ENCODE data around the gene RAB37. TPM values are rescaled to one million over a fixed set of nuclear protein-coding genes. Genes with fewer than 3 reads are reported as not detected.
A peak's percentile ranks its signal among the peaks of the same experiment; 100 is the strongest.

Gene RAB37
- total RNA-seq, 3 donors from 2014 or later = 0.29 to 0.98 (median 0.33) TPM

- ATAC-seq (no peak), DNase-seq (no peak)
- peaks cover 63% of the 10 kb centered on the region for H3K4me1 Mint-ChIP-seq (ENCODE audit: low read depth)
- no peak overlapping the region for H3K4me3 Mint-ChIP-seq
- H3K27me3 Mint-ChIP-seq (ENCODE audit: low read depth) = no peaks in the 10 kb centered on the region
- no peaks in the 10 kb centered on the region for H3K36me3 Mint-ChIP-seq (ENCODE audit: insufficient read depth)
- no peaks in the 10 kb centered on the region for H3K9me3 Mint-ChIP-seq
Measured at GRCh38 chr17:74745548-74746177, 8.6 kb downstream of the RAB37 start.

DNA sequence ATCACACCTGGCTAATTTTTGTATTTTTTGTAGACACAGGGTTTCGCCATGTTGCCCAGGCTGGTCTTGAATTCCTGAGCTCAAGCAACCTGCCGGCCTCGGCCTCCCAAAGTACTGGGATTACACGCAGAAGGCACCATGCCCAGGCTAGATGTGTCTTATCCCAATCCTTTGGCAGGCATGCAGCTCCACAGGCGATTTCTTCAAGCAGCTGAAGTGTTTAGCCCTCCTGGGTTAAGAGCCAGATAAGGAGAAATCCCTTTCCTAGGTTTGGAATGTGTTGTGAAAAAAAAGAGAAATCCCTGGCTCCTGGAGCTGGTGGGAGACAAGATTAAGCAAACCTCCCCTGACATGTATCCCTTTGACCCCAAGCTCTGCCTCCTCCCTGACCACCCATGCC, 9.3 kb downstream of the RAB37 start:
- Mint-ChIP-seq H3K27me3 (ENCODE audit: low read depth) (no peaks in the 10 kb centered on the region), H3K36me3 (ENCODE audit: insufficient read depth) (no peaks in the 10 kb centered on the region)

GRCh38 chr17:74746922-74747321, 9.9 kb downstream of the RAB37 start:
- no peaks in the 10 kb centered on the region for H3K27me3 Mint-ChIP-seq (ENCODE audit: low read depth)
- H3K4me1 Mint-ChIP-seq (ENCODE audit: low read depth) = peaks cover 63% of the 10 kb centered on the region
- H3K4me3 Mint-ChIP-seq = peak overlapping the region; percentile 79
- H3K36me3 Mint-ChIP-seq (ENCODE audit: insufficient read depth) = no peaks in the 10 kb centered on the region
- DNase-seq (no peak), ATAC-seq (no peak)
- H3K9me3 Mint-ChIP-seq = no peaks in the 10 kb centered on the region

More for the DNA sequence above, 9.3 kb downstream of the RAB37 start:
- ATAC-seq (no peak), DNase-seq (no peak)
- H3K9me3 Mint-ChIP-seq = no peaks in the 10 kb centered on the region
- no peak overlapping the region for H3K4me3 Mint-ChIP-seq
- H3K4me1 Mint-ChIP-seq (ENCODE audit: low read depth) = peaks cover 63% of the 10 kb centered on the region

GRCh38 chr17:74748279-74748528, 11.1 kb downstream of the RAB37 start:
- Mint-ChIP-seq H3K27me3 (ENCODE audit: low read depth) (no peaks in the 10 kb centered on the region), H3K4me3 (peak overlapping the region; percentile 79), H3K9me3 (no peaks in the 10 kb centered on the region), H3K36me3 (ENCODE audit: insufficient read depth) (peaks cover 6% of the 10 kb centered on the region), H3K4me1 (ENCODE audit: low read depth) (peaks cover 62% of the 10 kb centered on the region)
- DNase-seq (no peak), ATAC-seq (no peak)

GRCh38 chr17:74748529-74749278, 11.6 kb downstream of the RAB37 start, which contains the start of gene NHERF1:
TSS of gene NHERF1 (plus strand) at chr17:74748628. CDS start at chr17:74748847, 219 bp downstream.
- Mint-ChIP-seq H3K36me3 (ENCODE audit: insufficient read depth) (peaks cover 7% of the 10 kb centered on the region), H3K4me1 (ENCODE audit: low read depth) (peaks cover 62% of the 10 kb centered on the region), H3K27me3 (ENCODE audit: low read depth) (no peaks in the 10 kb centered on the region), H3K9me3 (no peaks in the 10 kb centered on the region), H3K4me3 (peak within 1 kb of the TSS; percentile 97)
- DNase-seq (peak; percentile 92), ATAC-seq (peak; percentile 87 to 92)

DNA sequence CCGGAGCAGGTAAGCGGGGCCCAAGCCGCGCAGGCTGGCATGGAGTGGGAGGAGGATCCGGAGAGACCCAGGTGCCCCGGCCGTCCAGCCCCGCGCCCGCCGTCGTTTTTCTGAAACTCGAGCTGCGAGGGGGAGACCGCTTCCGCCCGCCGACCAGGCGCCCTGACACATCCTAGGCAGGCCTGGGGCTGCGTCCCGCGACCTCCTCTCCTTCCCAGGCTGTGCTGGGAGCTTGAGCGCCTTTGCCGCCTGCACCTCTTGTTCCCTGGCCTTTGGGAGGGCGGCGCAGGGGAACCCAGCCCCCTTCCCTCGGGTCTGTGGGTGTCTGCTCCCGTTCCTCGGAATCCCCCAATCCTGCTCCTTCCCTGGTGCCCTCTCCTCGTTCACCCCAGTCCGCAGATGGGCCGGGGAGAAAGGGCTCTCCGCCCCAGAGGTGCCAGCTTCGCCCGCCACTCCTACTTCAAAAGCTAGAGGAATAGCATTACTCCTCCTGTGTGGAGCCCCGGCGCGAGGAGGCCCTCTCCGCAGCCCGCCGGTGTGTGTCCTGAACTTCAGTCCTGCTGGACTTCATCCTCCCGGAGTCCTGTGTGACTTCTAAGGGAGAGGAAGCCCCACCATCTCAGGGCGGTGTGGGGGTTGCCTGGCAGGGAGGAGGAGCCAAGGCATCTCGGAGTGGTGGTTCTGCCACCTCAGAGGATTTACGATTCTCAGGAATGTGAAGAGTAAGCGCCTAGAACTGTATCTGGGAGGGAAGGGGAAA, 12.4 kb downstream of the RAB37 start:
- Mint-ChIP-seq H3K27me3 (ENCODE audit: low read depth) (no peaks in the 10 kb centered on the region), H3K36me3 (ENCODE audit: insufficient read depth) (peaks cover 7% of the 10 kb centered on the region), H3K9me3 (no peaks in the 10 kb centered on the region), H3K4me3 (peak overlapping the region; percentile 97), H3K4me1 (ENCODE audit: low read depth) (peaks cover 60% of the 10 kb centered on the region)
- peak; percentile 5 for ATAC-seq
- no peak for DNase-seq

DNA sequence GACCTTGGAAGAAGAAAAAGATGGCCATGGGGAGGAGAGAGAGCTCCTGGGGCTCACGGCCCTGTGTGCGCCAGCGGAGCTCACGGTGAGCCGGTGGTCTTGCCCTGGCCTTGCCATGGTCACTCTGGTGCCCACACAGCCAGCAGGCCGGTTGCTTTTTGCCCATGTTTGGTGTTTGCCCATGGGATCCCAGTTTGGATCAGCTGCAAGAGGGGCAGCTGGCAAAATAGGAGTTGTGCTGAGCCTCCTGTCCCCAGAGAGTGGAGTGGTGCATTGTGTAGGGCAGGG, 12.9 kb downstream of the RAB37 start:
- H3K4me3 Mint-ChIP-seq = peak overlapping the region; percentile 97
- no peak for ATAC-seq
- peaks cover 60% of the 10 kb centered on the region for H3K4me1 Mint-ChIP-seq (ENCODE audit: low read depth)
- peaks cover 7% of the 10 kb centered on the region for H3K36me3 Mint-ChIP-seq (ENCODE audit: insufficient read depth)
- no peak for DNase-seq
- no peaks in the 10 kb centered on the region for H3K27me3 Mint-ChIP-seq (ENCODE audit: low read depth)
- no peaks in the 10 kb centered on the region for H3K9me3 Mint-ChIP-seq

GRCh38 chr17:74750327-74751069, 13.4 kb downstream of the RAB37 start:
- no peaks in the 10 kb centered on the region for H3K9me3 Mint-ChIP-seq
- peak overlapping the region; percentile 97 for H3K4me3 Mint-ChIP-seq
- H3K27me3 Mint-ChIP-seq (ENCODE audit: low read depth) = no peaks in the 10 kb centered on the region
- ATAC-seq (no peak), DNase-seq (no peak)
- peaks cover 66% of the 10 kb centered on the region for H3K4me1 Mint-ChIP-seq (ENCODE audit: low read depth)
- peaks cover 7% of the 10 kb centered on the region for H3K36me3 Mint-ChIP-seq (ENCODE audit: insufficient read depth)

DNA sequence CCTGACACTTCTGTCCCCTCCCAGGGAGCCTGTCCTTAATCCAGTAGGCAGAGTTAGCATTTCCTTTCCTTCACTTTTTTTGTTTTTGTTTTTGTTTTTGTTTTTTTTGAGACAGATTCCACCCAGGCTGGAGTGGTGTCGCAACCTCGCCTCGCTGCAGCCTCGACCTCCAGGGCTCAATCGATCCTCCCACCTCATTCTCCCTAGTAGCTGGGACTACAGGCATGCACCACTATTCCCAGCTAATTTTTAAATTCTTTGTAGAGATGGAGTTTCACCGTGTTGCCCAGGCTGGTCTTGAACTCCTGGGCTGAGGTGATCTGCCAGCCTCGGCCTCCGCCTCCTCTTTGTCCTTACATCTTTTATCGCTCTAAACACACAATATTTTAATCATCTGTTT, 15.4 kb downstream of the RAB37 start:
- DNase-seq (no peak), ATAC-seq (no peak)
- Mint-ChIP-seq H3K9me3 (no peaks in the 10 kb centered on the region), H3K4me1 (ENCODE audit: low read depth) (peaks cover 71% of the 10 kb centered on the region), H3K4me3 (peak overlapping the region; percentile 97), H3K27me3 (ENCODE audit: low read depth) (no peaks in the 10 kb centered on the region), H3K36me3 (ENCODE audit: insufficient read depth) (peaks cover 7% of the 10 kb centered on the region)

GRCh38 chr17:74752822-74753401, 15.9 kb downstream of the RAB37 start:
- Mint-ChIP-seq H3K27me3 (ENCODE audit: low read depth) (no peaks in the 10 kb centered on the region), H3K36me3 (ENCODE audit: insufficient read depth) (peaks cover 7% of the 10 kb centered on the region), H3K9me3 (no peaks in the 10 kb centered on the region), H3K4me1 (ENCODE audit: low read depth) (peaks cover 72% of the 10 kb centered on the region), H3K4me3 (peak overlapping the region; percentile 97)
- no peak for ATAC-seq
- no peak for DNase-seq

- Mint-ChIP-seq H3K4me3 (no peak overlapping the region), H3K4me1 (ENCODE audit: low read depth) (peaks cover 88% of the 10 kb centered on the region)
Measured at GRCh38 chr17:74754832-74755231, 17.8 kb downstream of the RAB37 start.

GRCh38 chr17:74755533-74755932, 18.5 kb downstream of the RAB37 start:
- no peak overlapping the region for H3K4me3 Mint-ChIP-seq

More at GRCh38 chr17:74754832-74755231, 17.8 kb downstream of the RAB37 start:
- DNase-seq = no peak
- Mint-ChIP-seq H3K9me3 (no peaks in the 10 kb centered on the region), H3K27me3 (ENCODE audit: low read depth) (no peaks in the 10 kb centered on the region), H3K36me3 (ENCODE audit: insufficient read depth) (peaks cover 7% of the 10 kb centered on the region)
- ATAC-seq = no peak

GRCh38 chr17:74756891-74757290, 19.8 kb downstream of the RAB37 start:
- Mint-ChIP-seq H3K9me3 (no peaks in the 10 kb centered on the region), H3K27me3 (ENCODE audit: low read depth) (no peaks in the 10 kb centered on the region), H3K4me1 (ENCODE audit: low read depth) (peaks cover 92% of the 10 kb centered on the region), H3K36me3 (ENCODE audit: insufficient read depth) (peaks cover 7% of the 10 kb centered on the region), H3K4me3 (no peak overlapping the region)
- no peak for ATAC-seq
- no peak for DNase-seq

More at GRCh38 chr17:74755533-74755932, 18.5 kb downstream of the RAB37 start:
- Mint-ChIP-seq H3K4me1 (ENCODE audit: low read depth) (peaks cover 91% of the 10 kb centered on the region), H3K36me3 (ENCODE audit: insufficient read depth) (peaks cover 7% of the 10 kb centered on the region), H3K27me3 (ENCODE audit: low read depth) (no peaks in the 10 kb centered on the region), H3K9me3 (no peaks in the 10 kb centered on the region)
- ATAC-seq (no peak), DNase-seq (no peak)

DNA sequence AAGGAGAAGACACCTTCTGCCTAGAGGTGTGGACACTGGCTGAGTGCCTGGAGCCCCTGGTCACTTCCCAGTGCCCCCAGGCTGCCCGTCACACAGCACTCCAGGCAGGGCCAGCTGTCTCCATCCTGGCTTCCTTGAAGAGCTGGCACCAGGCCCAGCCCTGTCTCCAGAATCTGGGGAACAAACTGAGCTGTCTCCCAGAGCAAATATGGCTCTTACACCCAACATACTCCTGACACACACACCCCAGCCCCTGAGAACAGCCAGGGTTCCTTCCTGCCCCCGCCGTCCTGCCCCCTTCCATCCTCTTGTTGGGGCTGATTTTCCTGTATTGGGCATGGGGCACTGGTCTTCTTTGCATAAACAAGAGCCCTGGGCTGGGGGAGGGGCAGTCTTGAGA, 20.4 kb downstream of the RAB37 start:
- Mint-ChIP-seq H3K9me3 (no peaks in the 10 kb centered on the region), H3K36me3 (ENCODE audit: insufficient read depth) (peaks cover 7% of the 10 kb centered on the region), H3K4me3 (peak overlapping the region; percentile 6), H3K27me3 (ENCODE audit: low read depth) (no peaks in the 10 kb centered on the region), H3K4me1 (ENCODE audit: low read depth) (peaks cover 87% of the 10 kb centered on the region)
- ATAC-seq (no peak), DNase-seq (no peak)
